Coronary artery (tissue), 2 donors: ENCODE data around the gene TTC33.

ENCODE experiments used
- DNase-seq: peaks from one replicate; pipeline ENCODE4 v3.0.0-alpha.2; 2017; ENCODE audit warnings: low spot score
- H3K27ac ChIP-seq, 2 donors: fragments of 200-600 bp; sonication (generic); one replicate each; pipeline ENCODE4 v1.5.1; 2016 to 2019
- H3K4me3 ChIP-seq: fragments of 200-600 bp; sonication (generic); 2 replicates; pipeline ENCODE4 v1.5.1; 2016; ENCODE audit warnings: mild to moderate bottlenecking, moderate library complexity
- CTCF ChIP-seq: fragments of 200-600 bp; sonication (generic); IDR thresholded peaks from one replicate; pipeline ENCODE4 v1.5.1; 2019; ENCODE audit warnings: antibody characterized with exemption

The TTC33 gene

GRCh38 chr5:40618926-40619325 lies 136.8 kb downstream of the TTC33 start:
- no peak for DNase-seq
- TF ChIP-seq CTCF: no peak
- Histone ChIP-seq H3K27ac (no peak overlapping the region), H3K4me3 (no peak overlapping the region)

DNA sequence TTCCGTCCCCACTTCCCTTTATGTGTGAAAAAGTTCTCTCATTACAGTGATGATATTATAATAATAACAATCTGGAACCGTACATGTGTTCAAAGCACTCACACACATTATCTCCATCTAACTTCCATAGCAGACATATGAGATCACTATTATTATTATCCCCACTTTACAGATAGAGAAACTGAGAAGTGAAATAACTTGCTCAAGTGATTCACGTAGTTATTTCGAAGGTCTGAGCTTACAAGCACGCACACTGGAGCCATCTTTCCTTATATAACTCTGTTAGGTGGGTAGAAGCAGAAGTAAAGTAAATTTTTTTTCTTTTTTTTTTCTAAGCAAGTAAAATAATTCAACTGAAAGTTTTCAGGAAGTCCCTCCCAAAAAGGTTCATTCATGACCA lies 139.0 kb downstream of the TTC33 start:
- DNase-seq: no peak
- Histone ChIP-seq H3K4me3 (no peak overlapping the region), H3K27ac (no peak overlapping the region)
- TF ChIP-seq CTCF: no peak

- Histone ChIP-seq H3K27ac (peak overlapping the region in 1 of 2 donors; percentile 18), H3K4me3 (no peak overlapping the region)
- DNase-seq: no peak
- TF ChIP-seq CTCF: no peak
These were observed 140.1 kb downstream of the TTC33 start for GRCh38 chr5:40615586-40616170.

GRCh38 chr5:40614923-40615585 lies 140.7 kb downstream of the TTC33 start:
- Histone ChIP-seq H3K27ac (no peak overlapping the region), H3K4me3 (no peak overlapping the region)
- TF ChIP-seq CTCF: no peak
- DNase-seq: no peak

DNA sequence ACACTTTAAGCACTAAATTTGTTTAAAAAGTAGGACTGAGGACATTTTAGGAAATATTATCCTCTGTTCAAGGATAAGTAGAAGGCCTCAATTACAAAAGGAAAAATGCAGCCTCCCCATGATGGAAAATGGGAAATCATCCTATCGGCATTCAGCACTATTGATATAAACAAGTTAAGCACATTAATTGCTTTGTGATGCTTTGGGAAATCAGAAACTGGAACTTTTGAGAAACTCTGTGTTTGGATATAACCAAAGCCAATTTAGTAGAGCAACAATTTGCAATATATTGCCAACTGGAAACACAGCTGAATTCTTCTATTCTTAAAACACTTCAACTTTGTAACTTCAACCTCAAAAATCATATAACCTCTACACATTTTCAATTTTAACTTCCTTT lies 141.3 kb downstream of the TTC33 start:
- TF ChIP-seq CTCF: no peak
- no peak for DNase-seq
- no peak overlapping the region for H3K27ac ChIP-seq

DNA sequence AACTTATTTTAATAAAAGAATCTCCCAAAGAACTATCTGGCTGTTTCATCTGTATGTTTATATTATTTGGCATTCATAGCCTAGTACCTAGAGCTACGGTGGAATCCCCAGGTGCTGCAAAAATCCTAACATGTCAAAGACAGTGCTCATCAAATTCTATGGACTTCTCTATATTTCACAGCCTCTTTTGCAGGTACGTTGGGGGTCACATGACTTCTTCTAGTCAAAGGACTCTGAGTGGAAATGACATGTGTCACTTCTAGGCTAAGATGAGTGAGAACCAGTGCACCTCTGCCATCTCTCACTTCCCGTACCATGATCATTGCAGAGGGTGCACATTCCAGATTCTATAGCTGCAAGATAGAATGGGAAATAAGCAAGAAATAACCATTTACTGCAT lies 148.6 kb downstream of the TTC33 start:
- no peak overlapping the region for H3K27ac ChIP-seq
- no peak for TF ChIP-seq CTCF
- DNase-seq: no peak
- H3K4me3 ChIP-seq: no peak overlapping the region

More for the DNA sequence above, 141.3 kb downstream of the TTC33 start:
- H3K4me3 ChIP-seq: no peak overlapping the region
